Right forelimb (tissue), 1 donor: Measurements from ENCODE around the gene BPIFA2.
"Not testable (repeated sequence)": the region's sequence is repeated elsewhere in the genome, so short reads cannot be mapped to it uniquely, and the experiment has no call there.

Source experiments
- DNase-seq: peaks from one replicate; pipeline ENCODE4 v3.0.0-alpha.2; 2018

BPIFA2 gene, protein sequence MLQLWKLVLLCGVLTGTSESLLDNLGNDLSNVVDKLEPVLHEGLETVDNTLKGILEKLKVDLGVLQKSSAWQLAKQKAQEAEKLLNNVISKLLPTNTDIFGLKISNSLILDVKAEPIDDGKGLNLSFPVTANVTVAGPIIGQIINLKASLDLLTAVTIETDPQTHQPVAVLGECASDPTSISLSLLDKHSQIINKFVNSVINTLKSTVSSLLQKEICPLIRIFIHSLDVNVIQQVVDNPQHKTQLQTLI

DNA sequence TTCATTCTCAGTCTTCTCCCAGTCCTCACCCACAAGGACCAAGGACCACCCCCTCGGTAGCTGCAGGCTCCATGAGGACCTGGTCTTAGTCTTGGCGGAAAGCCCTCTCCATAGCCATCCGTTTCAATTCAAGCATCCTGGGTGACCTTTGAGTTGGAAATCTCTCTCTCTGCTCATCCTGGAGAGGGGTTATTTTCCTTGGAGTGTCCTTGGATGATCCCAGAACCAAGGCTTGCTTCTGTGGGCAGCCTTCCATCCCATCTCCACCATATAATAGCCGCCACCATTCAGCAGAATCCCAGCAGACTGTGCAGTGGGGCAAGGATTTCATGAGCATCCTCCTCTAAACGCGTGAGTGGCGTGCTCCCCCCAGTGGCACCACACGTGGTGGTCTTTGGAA, at the start of gene BPIFA2:
BPIFA2 (plus strand) TSS at position 301 of the 400 bp plus-strand sequence. CDS start 987 bp downstream, outside the sequence.
- no peak for DNase-seq

DNA sequence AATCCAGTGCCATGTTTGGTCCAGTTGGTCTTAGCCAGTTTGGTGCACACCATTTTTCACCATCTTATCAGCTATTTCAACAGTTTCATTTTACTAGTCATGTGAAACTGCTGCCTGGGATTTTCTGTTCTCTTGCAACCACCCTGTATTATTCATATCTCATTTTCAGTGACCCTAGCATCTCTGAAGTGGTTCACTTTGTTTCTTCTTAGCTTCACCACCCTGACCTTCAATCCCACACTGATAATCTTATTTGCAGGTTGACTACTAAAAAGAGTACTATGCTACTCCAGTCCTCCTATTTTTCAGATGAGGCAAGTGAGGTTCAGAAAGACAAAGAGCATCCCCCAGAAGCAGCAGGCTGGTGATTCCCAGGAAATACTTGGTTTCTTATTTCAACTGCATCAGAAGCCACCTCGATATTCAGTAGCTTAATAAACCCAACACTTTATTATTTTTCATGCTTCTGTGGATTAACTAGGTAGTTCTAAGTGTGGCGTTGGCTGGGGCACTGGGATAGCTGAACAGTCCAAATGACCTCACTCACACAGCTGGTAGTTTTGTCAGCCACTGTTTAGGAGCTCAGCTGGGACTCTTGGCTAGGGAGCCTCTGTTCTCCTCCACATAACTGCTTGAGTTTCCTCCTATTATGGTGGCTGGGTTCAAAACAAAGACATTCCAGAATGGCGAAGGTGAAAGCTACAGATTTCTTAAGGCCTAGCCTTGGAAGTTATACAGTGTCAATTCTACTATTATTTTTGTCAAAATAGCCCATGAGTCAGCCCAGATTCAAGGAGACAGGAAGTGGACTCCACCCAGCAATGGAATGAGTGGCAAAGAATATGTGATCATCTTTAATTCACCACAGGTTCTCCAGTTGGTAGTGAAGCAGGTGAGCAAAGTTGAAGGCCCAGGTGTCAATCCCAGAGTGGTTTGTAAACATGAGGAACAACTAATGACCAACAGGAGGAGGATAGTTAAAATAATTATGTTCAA, 47.9 kb upstream of the BPIFA2 start:
- DNase-seq, result no peak

DNA sequence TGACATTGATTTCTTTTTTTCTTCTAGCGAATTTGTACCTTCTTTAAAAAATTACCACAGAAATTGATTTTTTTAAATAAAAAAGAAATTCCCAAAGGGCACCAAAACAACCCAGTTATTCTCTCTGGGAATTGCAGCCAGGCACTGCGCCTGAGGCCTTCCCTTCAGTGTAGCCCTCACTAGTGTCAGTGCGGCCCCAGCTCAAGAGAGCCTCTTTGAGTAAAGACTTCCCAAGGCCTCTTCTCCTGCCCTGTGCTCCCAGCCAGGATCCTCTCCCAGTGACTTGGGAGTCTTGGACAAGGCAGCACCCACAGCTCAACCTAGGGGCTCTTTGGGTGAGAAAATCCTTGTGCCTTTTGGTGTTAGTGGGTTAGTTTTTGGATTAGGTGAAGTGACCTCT, 47.0 kb upstream of the BPIFA2 start:
- no peak for DNase-seq

DNA sequence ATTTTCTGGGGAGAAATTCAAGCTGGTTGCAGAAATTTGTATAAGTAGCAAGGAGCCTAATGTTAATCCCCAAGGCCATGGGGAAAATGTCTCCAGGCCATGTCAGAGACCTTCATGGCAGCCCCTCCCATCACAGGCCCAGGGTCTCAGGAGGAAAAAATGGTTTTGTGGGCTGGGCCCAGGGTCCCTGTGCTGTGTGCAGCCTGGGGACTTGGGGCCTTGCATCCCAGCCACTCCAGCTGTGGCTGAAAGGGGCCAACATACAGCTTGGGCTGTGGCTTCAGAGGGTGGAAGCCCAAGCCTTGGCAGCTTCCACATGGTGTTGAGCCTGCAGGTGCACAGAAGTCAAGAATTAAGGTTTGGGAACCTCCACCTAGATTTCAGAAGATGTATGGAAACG, 45.7 kb upstream of the BPIFA2 start:
- DNase-seq, result not testable (repeated sequence)

DNA sequence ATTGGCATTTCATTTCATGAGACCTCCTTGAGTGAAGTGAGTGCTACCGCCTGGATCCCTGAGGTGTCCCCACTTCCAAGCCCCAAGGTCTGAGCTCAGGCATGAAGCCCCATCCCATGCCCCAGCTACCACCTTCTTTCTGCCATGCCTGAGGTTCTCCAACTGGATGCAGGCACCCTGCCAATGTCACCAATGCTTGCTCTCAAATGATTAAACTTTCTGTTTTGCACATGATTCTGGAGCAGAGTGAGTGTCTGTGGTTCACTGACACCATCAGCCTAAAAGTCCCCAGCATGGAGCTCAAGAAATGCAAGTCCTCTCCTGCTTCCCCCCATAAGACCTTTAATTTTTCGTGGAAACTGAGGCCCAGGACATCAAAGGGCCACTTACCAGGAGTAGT, 43.7 kb upstream of the BPIFA2 start:
- DNase-seq, result no peak

DNA sequence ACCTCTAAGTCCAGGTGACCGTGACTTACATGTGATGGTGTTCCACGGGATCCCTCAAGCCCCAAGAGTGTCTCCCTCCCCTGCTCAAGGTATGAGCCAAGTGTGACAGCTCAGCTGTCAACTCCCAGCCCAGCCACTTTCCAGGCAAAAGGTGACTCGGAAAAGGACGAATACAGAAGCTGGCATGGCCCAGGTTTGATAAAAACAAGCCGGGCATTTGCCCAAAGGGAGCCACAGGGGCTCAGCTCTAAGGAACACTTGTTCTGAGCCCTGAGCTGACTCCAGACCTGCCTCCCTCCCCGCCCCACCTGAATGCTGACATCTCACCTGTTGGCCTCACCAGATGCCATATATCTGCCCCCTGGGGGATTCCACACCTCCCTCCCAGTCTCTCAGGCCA, 43.0 kb upstream of the BPIFA2 start:
- no peak for DNase-seq

DNA sequence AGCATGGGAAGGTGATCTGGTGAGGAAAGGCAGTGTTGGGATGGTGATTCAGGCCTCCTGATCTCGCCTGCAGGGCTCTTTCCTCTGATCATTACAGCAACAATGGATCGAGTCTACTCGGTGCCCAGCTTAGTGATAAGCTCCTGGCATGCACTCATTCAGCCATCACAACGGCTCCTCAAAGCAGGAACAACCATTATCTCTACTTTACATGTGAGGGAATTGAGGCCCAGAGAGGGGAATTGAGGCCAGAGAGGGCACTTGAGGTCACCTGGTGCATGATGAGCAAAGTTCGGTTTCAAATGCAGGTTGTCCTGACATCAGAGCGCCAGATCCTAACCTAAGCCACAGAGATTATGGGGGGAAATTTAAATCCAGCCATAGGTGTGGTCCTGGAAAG, 42.0 kb upstream of the BPIFA2 start:
- no peak for DNase-seq

DNA sequence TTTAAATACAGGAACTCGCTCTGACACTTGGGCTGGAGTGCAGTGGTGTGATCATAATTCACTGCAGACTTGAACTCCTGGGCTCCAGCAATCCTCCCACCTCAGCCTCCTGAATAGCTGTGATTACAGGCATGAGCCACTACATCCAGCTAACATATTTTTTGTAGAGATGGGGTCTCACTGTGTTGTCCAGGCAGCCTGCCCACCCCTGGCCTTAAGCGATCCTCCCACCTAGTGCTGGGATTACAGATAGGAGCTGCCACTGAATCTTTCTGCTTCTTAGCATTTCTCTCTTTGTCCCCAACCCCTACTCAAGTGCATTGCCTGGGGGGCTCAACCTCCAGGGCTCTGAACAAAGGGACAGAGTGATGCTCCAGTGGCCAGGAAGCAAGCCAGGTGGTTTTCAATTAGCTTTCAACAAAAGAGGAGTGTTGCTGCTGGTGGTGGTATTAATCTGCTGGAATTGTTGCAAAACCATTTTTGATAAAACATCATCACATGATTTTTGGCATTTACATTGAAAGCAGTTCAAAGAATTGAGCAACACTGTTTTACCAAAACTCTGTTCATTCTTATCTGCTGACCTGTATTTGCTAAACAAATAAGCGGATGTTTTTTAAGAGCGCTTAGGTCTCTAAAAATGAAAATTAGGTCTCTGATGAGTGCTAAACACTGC, 40.4 kb upstream of the BPIFA2 start:
- no peak for DNase-seq

DNA sequence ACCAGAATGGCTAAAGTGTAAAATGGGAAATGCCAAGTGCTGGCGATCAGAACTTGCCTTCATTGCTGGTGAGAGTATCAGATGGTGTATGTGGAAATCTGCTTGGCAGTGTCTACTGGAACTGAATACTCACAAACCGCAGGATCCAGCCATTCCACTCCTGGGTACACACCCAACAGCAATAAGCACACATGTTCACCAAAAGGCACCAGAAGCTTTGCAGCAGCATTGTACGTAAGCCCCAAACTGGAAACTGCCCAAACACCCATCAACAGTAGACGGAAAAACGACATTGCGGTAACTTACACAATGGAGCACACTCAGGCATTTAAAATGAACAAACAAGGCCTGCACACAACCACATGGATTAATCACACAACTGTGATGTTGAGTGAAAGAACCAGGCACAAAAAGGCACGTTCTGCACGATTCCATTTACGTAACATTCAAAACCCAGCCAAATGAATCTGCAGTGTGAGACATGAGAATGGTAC, 37.3 kb upstream of the BPIFA2 start:
- DNase-seq, result no peak

DNA sequence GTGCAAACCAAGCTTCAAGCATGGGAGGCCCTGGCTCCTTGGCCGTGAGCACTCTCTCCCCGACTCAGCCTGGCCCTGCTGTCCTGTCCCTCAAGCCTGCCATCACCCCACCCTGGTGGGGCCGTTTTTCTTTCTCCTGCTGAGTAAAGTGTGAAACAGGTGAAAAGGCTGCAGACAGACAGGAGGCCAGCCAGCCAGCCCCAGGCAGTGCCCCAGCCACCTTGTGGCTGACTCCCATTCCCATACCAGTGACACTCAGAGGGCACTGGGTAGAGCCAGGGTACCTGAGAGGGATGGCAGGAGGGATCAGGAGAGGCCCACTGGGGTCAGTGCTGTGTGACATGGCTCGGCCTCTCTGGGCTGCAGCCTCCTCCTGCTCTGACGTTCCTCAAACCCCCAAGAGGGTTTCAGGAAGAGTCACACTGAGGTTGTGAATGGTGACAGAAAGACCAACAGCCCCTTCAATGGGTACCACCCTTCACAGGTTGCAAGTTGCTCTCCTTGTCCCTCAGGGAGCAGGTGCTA, 35.9 kb upstream of the BPIFA2 start:
- DNase-seq, result no peak

DNA sequence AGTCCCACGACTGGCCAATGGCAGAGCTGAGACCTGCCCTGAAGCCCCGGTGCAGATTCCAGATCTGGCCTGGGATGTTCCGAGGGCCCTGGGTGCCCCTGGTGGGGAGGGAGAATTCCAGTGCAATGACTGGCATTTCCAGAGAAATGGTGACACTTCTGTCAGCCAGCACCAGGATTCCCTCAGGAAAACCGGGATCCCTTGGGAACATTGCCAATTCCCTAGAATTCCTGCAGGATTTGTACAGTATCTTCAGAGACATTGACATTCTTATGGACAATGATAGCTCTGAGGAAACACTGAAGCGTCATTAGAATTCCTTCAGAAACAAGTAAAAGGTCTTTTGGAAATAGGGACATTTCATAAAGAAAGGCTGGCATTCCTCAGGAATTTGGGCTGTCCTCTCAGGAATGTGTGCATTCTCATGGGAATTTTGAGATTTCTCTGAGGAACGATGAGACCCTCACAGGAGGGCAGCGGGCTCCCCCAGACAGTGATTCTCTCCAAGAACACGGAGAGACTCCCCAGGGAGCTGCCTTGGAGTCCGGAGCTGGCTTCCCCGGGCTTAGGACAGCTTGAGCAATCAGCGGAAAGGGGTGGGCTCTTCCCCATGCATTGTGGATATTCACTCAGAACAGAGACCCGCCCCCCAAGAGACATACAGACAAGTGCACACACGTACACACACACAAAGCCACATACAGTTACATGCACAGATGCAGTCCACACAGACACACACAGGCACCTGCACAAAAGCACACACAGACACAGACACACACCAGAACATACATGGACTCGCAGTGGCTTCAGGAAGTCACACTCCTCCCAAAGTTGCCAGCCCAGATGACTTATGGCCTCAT, 35.2 kb upstream of the BPIFA2 start:
- no peak for DNase-seq

DNA sequence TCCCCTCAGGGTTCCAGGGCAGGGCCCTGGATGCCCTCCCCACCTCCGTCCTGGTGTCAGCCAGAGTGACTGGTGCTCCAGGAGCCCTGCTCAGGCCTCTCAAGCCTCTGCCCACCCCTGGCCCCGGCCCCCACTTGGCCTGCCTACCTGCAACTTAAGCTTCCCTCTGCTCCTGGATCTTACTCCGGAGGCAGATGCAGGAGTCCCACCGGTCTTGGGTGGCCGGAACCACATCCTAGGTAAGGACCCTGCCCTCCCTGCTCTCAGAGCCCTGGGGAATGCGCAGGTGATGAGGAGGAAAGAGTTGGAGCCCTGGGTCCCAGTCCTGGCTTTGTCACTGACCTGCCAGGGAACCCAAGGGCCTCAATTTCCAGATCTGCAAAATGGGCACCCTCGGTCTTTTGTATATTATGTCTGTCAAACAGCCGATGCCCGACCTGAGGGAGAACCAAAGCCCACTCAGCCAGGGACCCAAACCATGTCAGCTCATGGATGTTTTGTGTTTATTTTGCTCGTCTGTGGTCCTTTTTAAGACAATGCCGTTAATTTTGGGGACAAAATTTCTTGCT, 34.5 kb upstream of the BPIFA2 start:
- DNase-seq, result no peak

DNA sequence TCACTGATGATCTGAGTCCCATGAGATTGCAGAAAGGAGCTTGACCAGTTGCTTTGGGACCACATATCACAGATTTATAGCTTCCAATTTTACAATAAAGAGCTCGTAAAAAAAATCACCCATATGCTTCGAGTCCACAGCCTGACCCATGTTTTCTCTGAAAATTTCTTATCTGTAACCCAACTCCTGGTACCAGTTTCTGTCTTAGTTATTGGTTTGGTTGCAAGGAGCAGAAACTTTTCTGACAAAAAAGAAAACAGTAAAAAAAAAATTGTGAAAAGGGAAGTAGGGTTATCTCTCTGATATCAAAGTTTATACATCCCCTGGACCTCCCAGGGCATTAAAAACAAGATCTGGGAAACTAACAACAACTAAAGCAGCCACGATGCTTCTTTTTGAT, 30.8 kb upstream of the BPIFA2 start:
- DNase-seq, result no peak

DNA sequence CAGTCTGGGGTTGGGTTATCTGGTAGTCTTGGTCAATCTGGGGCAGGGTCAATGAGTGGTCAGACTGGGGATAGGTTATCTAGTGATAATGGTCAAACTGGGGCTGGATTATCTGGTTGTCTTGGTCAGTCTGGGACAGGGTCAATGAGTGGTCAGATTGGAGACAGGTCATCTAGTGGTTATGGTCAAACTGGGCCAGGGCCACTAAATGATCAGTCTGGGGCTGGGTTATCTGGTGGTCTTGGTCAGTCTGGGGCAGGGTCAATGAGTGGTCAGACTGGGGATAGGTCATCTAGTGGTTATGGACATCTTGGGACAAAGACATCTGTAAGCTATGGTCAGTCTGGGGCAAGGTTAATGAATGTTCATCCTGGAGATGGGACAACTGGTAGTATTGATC, 28.5 kb upstream of the BPIFA2 start:
- no peak for DNase-seq

DNA sequence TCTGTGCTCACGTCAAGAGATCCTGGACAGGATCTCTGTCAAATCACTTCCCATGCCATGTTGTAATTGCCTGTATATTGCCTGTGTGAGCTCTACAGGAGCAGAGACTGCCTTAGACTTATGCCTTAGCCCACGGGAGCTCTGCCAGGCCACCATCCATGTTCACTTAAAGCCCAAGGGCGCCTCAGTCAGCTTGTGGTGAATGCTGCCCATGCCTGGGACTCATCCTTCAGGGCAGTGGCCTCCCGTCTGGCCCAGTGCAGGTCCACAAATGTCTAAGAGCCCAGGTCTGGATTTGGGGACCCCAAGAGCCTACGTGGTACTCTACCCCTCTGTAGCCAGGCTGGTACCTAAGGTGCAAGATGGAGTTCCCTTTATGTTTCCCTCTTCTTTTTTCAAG, 22.4 kb upstream of the BPIFA2 start:
- DNase-seq, result no peak

DNA sequence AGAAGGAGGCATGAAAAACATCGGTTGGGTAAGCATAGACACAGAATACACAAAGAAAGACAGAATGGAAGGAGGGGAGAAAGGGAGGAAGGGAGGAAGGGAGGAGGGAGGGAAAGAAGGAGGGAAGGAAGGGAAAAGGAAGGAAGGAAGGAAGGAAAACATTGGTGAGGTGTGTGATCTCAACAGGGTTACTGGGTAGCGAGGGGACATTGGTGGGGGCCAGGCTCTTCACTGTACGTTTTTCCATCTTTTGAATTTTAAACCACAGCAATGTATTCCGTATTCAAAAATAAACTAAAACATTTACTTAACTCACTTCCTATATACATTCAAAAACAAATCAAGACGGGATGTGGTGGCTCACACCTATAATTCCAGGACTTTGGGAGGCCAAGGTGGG, 20.7 kb upstream of the BPIFA2 start:
- DNase-seq, result no peak

DNA sequence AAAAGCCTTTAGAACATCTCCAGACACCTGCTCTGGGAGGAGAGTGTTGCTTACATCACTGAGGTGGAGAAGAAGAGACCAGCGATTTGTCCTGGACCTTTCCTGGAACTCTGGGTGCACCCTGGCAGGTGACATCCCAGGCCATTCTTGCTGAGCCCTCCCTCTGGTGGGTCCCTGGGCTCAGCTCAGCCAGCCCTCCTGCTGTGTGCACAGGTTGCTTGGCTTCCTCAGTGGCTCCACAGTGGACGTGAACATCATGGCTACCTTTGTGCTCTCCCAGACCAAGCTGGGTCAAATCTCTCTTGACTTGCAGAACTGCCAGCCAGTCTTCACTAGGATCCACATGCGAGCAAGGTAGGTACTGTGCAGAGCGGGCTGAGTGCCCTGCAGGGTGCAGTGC, 19.9 kb upstream of the BPIFA2 start:
- DNase-seq, result no peak

DNA sequence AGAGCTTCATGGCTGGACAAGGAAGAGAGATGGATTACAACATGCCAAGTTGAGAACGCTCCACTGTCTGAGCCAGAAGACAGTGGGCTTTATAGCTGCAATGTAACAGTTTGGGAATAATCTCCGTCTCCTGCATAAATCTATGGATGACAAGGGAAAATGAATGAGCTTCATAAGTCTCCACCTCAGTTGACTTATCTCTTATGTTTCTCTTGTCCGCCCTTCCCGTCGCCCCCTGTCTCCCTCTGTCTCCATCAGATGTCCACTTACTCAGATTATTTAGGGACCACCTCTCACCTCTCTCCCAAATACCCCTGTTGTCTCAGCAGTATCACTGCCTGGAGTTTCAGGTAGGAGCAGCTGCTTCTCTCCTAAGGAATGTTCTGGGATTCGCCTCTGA, 13.7 kb upstream of the BPIFA2 start:
- DNase-seq, result no peak

DNA sequence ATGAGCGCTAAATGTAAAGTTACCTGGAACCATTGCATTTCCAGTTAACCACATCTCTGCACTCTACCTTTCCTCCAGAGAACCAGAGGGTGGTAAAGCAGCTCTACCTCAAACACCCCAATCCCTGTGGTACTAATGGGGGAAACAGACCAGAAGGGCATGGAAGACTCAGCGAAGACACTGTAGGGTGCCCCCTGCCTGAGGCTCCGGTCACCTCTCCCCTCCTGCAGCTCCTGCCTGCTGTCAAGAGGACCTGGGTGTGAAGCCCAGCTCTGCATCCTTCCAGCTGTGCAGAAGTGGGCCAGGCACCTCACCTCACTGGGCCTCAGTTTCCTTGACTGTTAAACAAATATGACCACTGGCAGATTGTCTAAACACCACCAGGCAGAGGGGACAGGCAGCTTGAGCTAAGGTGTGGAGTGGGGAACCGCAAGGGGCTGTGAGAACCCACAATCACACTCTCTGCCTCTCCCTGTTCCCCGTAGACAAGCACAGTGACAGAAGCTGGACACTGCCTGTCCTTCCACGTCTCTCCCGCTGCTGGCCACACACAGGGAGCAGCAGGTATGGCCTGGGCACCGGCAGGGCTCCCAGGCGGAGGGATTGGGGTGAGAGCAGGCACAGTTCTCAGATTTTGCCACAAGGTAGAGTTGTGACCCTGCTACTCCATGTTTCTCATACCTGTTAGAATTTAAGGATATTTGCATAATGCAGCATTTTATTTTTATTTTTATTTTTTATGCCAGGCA, 9.1 kb upstream of the BPIFA2 start:
- DNase-seq, result no peak

DNA sequence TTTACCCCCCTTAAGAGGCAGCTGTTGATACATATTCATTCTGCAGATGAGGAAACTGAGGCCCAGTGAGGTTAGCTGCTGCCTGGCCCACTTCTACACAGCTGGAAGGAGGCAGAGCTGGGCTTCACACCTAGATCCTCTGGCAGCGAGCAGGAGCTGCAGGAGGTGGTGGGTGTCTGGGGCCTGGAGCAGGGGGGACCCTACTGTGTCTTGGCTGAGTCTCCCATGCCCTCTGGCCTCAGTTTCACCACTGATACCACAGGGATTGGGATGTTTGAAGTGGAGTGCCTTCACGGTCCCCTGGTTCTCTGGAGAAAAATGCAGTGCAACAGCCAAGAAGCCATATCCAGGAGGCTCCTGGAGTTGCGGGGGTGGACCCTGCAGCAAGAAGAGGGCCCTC, 8.2 kb upstream of the BPIFA2 start:
- DNase-seq, result no peak

DNA sequence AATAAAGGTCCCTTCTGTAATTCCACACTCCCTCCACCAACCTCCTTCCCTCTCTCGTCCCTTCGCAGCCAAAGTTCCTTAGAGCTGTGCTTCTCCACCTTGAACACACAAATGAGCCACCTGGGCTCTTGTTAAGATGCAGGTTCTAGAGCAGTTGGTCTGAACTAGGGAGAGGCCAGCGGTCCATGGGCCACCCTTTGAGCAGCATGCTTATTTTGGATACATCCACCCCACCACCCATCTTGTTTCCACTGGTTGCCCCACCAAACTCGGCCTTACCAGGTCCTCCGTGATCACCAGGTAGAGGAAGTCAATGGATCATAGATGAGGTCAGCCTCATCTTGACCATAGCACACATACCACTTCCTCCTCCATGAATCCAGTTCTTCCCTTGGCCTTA, 7.3 kb upstream of the BPIFA2 start:
- DNase-seq, result no peak
